ENCODE data around the gene MICAL2.

Gene MICAL2

DNA sequence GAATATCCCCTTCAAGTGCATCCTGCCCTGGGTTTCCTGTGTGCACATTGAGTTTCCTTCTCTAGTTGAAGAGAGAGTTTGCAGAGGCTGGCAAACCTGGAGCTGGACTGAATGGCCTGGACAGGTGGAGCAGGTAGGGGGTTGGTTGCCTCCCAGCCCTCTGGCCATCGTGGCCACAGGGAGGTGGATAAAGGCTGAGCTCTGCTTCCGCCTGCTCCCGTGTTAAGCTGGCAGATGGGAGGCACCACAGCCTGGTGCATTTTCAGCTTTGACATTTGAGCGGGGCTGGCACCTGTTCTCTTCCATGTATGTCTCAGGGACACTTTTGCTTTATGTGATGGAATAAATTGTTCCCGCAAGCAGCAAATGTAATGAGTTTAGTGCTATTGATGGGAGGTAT lies 11.1 kb downstream of the MICAL2 start:
- H3K36me3 ChIP-seq (replicated peaks; ENCODE audit: low read depth, low read length): no peaks in the 10 kb centered on the region

DNA sequence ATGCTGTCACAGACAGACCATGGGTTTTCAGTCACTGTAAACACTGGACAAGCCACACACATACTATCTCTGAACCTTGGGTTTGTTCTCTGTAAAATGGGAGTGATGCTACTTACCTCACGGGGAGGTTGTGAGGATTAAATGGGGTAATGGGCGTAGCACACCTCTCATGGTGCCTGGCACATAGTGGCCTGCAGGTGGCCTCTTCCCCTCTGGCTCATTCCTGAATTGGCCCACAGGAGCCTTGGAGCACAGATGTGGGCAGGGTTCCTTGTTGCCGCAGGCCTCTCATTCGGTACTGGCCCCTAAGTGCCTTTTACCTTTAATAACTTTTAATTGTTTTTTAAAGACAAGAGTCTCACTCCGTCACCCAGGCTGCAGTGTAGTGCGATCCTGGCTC lies 11.7 kb downstream of the MICAL2 start:
- H2AFZ ChIP-seq (ENCODE audit: low read depth, low read length): no peak overlapping the region
- H3K4me1 ChIP-seq (ENCODE audit: low read length): 0 out of 2 replicates have a peak, but pooled peaks cover 6% of the 10 kb centered on the region
- no peaks in the 10 kb centered on the region for H3K9me3 ChIP-seq (ENCODE audit: insufficient read depth, low read length)
- H3K4me3 ChIP-seq (ENCODE audit: low read length): no peak overlapping the region
- H3K27ac ChIP-seq (ENCODE audit: low read length): no peak overlapping the region
- H3K27me3 ChIP-seq (ENCODE audit: low read depth, low read length): peaks cover 17% of the 10 kb centered on the region
- H4K20me1 ChIP-seq (ENCODE audit: insufficient read depth, low read length): no peaks in the 10 kb centered on the region
- H3K79me2 ChIP-seq (ENCODE audit: low read length): no peaks in the 10 kb centered on the region
- H3K36me3 ChIP-seq (replicated peaks; ENCODE audit: low read depth, low read length): no peaks in the 10 kb centered on the region
- H3K4me2 ChIP-seq (ENCODE audit: low read length): no peak overlapping the region
- no peak for TF ChIP-seq EZH2phosphoT487 (IDR thresholded peaks at IDR 0.05; ENCODE audit: low read depth)
- TF ChIP-seq, protein P1, sequence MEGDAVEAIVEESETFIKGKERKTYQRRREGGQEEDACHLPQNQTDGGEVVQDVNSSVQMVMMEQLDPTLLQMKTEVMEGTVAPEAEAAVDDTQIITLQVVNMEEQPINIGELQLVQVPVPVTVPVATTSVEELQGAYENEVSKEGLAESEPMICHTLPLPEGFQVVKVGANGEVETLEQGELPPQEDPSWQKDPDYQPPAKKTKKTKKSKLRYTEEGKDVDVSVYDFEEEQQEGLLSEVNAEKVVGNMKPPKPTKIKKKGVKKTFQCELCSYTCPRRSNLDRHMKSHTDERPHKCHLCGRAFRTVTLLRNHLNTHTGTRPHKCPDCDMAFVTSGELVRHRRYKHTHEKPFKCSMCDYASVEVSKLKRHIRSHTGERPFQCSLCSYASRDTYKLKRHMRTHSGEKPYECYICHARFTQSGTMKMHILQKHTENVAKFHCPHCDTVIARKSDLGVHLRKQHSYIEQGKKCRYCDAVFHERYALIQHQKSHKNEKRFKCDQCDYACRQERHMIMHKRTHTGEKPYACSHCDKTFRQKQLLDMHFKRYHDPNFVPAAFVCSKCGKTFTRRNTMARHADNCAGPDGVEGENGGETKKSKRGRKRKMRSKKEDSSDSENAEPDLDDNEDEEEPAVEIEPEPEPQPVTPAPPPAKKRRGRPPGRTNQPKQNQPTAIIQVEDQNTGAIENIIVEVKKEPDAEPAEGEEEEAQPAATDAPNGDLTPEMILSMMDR (IDR thresholded peaks at IDR 0.05; ENCODE audit: low read depth, low read length): peak; percentile 46
- no peak overlapping the region for H3K9ac ChIP-seq (ENCODE audit: low read length)

More for the DNA sequence above, 11.1 kb downstream of the MICAL2 start:
- Histone ChIP-seq H3K9me3 (ENCODE audit: insufficient read depth, low read length) (no peaks in the 10 kb centered on the region), H3K79me2 (ENCODE audit: low read length) (no peaks in the 10 kb centered on the region), H2AFZ (ENCODE audit: low read depth, low read length) (no peak overlapping the region), H3K4me1 (ENCODE audit: low read length) (0 out of 2 replicates have a peak, but pooled peaks cover 6% of the 10 kb centered on the region), H3K27me3 (ENCODE audit: low read depth, low read length) (peaks cover 12% of the 10 kb centered on the region), H3K4me2 (ENCODE audit: low read length) (no peak overlapping the region), H3K27ac (ENCODE audit: low read length) (no peak overlapping the region), H3K4me3 (ENCODE audit: low read length) (no peak overlapping the region), H4K20me1 (ENCODE audit: insufficient read depth, low read length) (no peaks in the 10 kb centered on the region), H3K9ac (ENCODE audit: low read length) (no peak overlapping the region)
- TF ChIP-seq, protein P1 (IDR thresholded peaks at IDR 0.05; ENCODE audit: low read depth, low read length): no peak
- no peak for TF ChIP-seq EZH2phosphoT487 (IDR thresholded peaks at IDR 0.05; ENCODE audit: low read depth)

DNA sequence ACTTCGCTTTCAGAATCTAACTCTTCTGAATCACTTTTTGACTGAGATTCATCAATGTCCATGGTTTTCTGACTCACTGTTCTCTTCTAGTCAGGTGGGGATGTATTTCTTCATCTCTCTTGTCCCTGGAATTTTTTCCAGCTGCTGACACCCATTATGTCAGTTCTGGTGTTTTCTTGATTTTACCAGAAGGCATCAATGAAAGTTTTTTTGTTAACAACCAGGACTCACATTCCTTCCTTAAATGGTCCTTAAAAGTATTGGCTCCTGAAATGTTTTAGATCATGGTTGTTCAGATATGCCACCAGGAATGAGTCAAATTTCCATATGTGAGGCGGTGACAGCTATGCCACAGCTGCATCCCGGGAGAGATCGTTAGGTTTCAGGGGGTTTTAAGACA lies 12.9 kb downstream of the MICAL2 start:
- no peak for TF ChIP-seq EZH2phosphoT487 (IDR thresholded peaks at IDR 0.05; ENCODE audit: low read depth)
- TF ChIP-seq, protein P1 (IDR thresholded peaks at IDR 0.05; ENCODE audit: low read depth, low read length): no peak
- Histone ChIP-seq H4K20me1 (ENCODE audit: insufficient read depth, low read length) (no peaks in the 10 kb centered on the region), H3K4me1 (ENCODE audit: low read length) (0 out of 2 replicates have a peak, but pooled peaks cover 2% of the 10 kb centered on the region), H3K9ac (ENCODE audit: low read length) (no peak overlapping the region), H3K4me3 (ENCODE audit: low read length) (no peak overlapping the region), H3K27ac (ENCODE audit: low read length) (no peak overlapping the region), H2AFZ (ENCODE audit: low read depth, low read length) (no peak overlapping the region), H3K27me3 (ENCODE audit: low read depth, low read length) (peaks cover 29% of the 10 kb centered on the region), H3K4me2 (ENCODE audit: low read length) (no peak overlapping the region), H3K79me2 (ENCODE audit: low read length) (no peaks in the 10 kb centered on the region), H3K36me3 (replicated peaks; ENCODE audit: low read depth, low read length) (no peaks in the 10 kb centered on the region), H3K9me3 (ENCODE audit: insufficient read depth, low read length) (no peaks in the 10 kb centered on the region)

DNA sequence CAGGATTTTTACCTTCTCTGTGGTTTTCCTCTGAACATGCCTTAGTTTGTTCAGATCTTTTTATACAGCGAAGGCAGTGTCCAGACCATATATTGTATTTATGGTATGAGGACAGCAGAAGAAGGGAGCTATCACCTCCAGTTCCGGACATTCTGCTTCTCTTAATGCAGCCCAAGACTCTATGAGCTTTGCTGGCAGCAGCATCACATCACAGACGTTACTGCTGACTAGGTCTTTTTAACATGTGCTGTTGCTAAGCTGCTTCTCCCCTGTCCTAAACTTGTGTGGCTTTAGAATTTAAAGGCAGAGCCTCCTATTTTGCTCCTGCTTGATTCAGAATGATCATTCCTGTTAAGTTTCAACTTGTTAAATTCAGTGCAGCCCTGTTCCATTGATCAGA lies 13.4 kb downstream of the MICAL2 start:
- Histone ChIP-seq H3K27ac (ENCODE audit: low read length) (no peak overlapping the region), H3K36me3 (replicated peaks; ENCODE audit: low read depth, low read length) (no peaks in the 10 kb centered on the region), H3K4me3 (ENCODE audit: low read length) (no peak overlapping the region), H3K9me3 (ENCODE audit: insufficient read depth, low read length) (no peaks in the 10 kb centered on the region), H3K9ac (ENCODE audit: low read length) (no peak overlapping the region), H4K20me1 (ENCODE audit: insufficient read depth, low read length) (no peaks in the 10 kb centered on the region), H3K27me3 (ENCODE audit: low read depth, low read length) (peaks cover 33% of the 10 kb centered on the region), H3K4me1 (ENCODE audit: low read length) (0 out of 2 replicates have a peak, but pooled peaks cover 2% of the 10 kb centered on the region), H3K4me2 (ENCODE audit: low read length) (no peak overlapping the region), H3K79me2 (ENCODE audit: low read length) (no peaks in the 10 kb centered on the region), H2AFZ (ENCODE audit: low read depth, low read length) (no peak overlapping the region)
- no peak for TF ChIP-seq EZH2phosphoT487 (IDR thresholded peaks at IDR 0.05; ENCODE audit: low read depth)
- TF ChIP-seq, protein P1 (IDR thresholded peaks at IDR 0.05; ENCODE audit: low read depth, low read length): no peak
